GM12878 (cell line): ENCODE data around the gene PLAC9. TPM values are rescaled to one million over a fixed set of nuclear protein-coding genes. Genes with fewer than 3 reads are reported as not detected.

ENCODE experiments used
- ATAC-seq: fragments of 200-7000 bp; cut with Tn5 transposase; 3 replicates; pipeline ENCODE4 v1.9.1; 2020; ENCODE audit warnings: mild to moderate bottlenecking, moderate library complexity
- BruUV-seq: library from RNA; stranded (reverse); fragments of 400-500 nt; replicated peaks from 2 replicates; lab custom pipeline; 2021; lab: Mats Ljungman, UMichigan
- CTCF ChIA-PET: fragments of 300-600 bp; sonication (Branson Sonifier 250); formaldehyde crosslinking; extraction: SDS; loops from one replicate; lab custom pipeline; 2021; ENCODE audit warnings: inconsistent platforms; lab: Yijun Ruan, JAX
- POLR2A ChIA-PET: fragments of 350-600 bp; formaldehyde crosslinking; extraction: SDS; loops from one replicate; lab custom pipeline; 2021; ENCODE audit warnings: inconsistent platforms; lab: Charles Lee
- RAD21 ChIA-PET: fragments of 300-600 bp; sonication (Branson Sonifier 250); formaldehyde crosslinking; loops from one replicate; lab custom pipeline; 2023; ENCODE audit warnings: antibody characterized with exemption; ENCODE audit not compliant: unreplicated experiment; lab: Charles Lee
- SMC1A ChIA-PET: fragments of 300-600 bp; sonication (Branson Sonifier 250); formaldehyde crosslinking; loops from one replicate; lab custom pipeline; 2023; ENCODE audit not compliant: unreplicated experiment, uncharacterized antibody; lab: Charles Lee
- DNase-seq: peaks from one replicate; pipeline ENCODE4 v3.0.0-alpha.2; 2011; ENCODE audit warnings: low read depth, low spot score
- FAIRE-seq: peaks from 3 replicates; lab custom pipeline; 2011; peaks lifted over from hg19 to GRCh38; lab: Jason Lieb, UNC
- H2AFZ ChIP-seq: 2 replicates; pipeline ENCODE4 v1.6.0; 2011; ENCODE audit warnings: low read depth, low read length, control low read depth; ENCODE audit not compliant: control insufficient read depth
- H3K27ac ChIP-seq: 2 replicates; pipeline ENCODE4 v1.5.1; 2011; ENCODE audit warnings: control low read depth; ENCODE audit not compliant: control insufficient read depth, insufficient read depth
- H3K27me3 ChIP-seq, 2 experiments: replicated peaks in 1 of 2; 2 replicates each; pipeline versions ENCODE4 v1.6.0 to v1.6.1; 2011; ENCODE audit warnings: low read length in 1 of 2; ENCODE audit not compliant: control insufficient read depth in 2 of 2, insufficient read depth in 2 of 2
- H3K36me3 ChIP-seq, 2 experiments: 2 replicates each; pipeline ENCODE4 v1.5.1; 2011; ENCODE audit warnings: low read length in 1 of 2; ENCODE audit not compliant: control insufficient read depth in 2 of 2, insufficient read depth in 2 of 2
- H3K4me1 ChIP-seq: 2 replicates; pipeline ENCODE4 v1.6.1; 2011; ENCODE audit warnings: mild to moderate bottlenecking, low read length, moderate library complexity, mixed read lengths; ENCODE audit not compliant: control insufficient read depth, insufficient read depth
- H3K4me2 ChIP-seq: 2 replicates; pipeline ENCODE4 v1.6.0; 2011; ENCODE audit warnings: control low read depth; ENCODE audit not compliant: control insufficient read depth, insufficient read depth
- H3K4me3 ChIP-seq: fragments of 200-600 bp; sonication (generic); 2 replicates; pipeline ENCODE4 v1.5.1; 2016
- H3K79me2 ChIP-seq: 2 replicates; pipeline ENCODE4 v1.6.0; 2011; ENCODE audit warnings: low read length; ENCODE audit not compliant: control insufficient read depth, insufficient read depth
- H3K9ac ChIP-seq: 2 replicates; pipeline ENCODE4 v1.8.0; 2011; ENCODE audit warnings: low read length, control low read depth, mixed read lengths; ENCODE audit not compliant: control insufficient read depth, insufficient read depth
- H3K9me3 ChIP-seq: replicated peaks from 3 replicates; pipeline ENCODE4 v1.5.1; 2011; ENCODE audit warnings: mild to moderate bottlenecking, low read length; ENCODE audit not compliant: control insufficient read depth, insufficient read depth
- H4K20me1 ChIP-seq: 2 replicates; pipeline ENCODE4 v1.6.0; 2011; ENCODE audit not compliant: control insufficient read depth, insufficient read depth
- BCL11A ChIP-seq: IDR thresholded peaks from 2 replicates; pipeline ENCODE4 v1.6.1; 2011; ENCODE audit warnings: low read depth, low read length
- EED ChIP-seq: sonication (generic); IDR thresholded peaks from 2 replicates; pipeline ENCODE4 v1.6.1; 2016; ENCODE audit warnings: antibody characterized with exemption, low read depth
- IKZF2 ChIP-seq, 2 experiments: fragments of 450-650 bp; IDR thresholded peaks; 2 replicates each; pipeline ENCODE4 v1.6.1; 2017; ENCODE audit warnings: mild to moderate bottlenecking in 2 of 2, moderate library complexity in 2 of 2
- IRF4 ChIP-seq: IDR thresholded peaks from 2 replicates; pipeline ENCODE4 v1.6.1; 2011; ENCODE audit warnings: low read depth, low read length
- KAT2A ChIP-seq: conservative IDR thresholded peaks from 2 replicates; pipeline ENCODE4 v1.6.1; 2011; ENCODE audit warnings: low read depth, low read length; ENCODE audit not compliant: control insufficient read depth
- NFIC ChIP-seq: IDR thresholded peaks from 2 replicates; pipeline ENCODE4 v1.6.1; 2012; ENCODE audit warnings: low read depth, mild to moderate bottlenecking, inconsistent platforms, low read length, moderate library complexity
- PAX5 ChIP-seq: IDR thresholded peaks from 2 replicates; pipeline ENCODE4 v1.6.1; 2011; ENCODE audit warnings: low read depth, low read length, borderline replicate concordance
- RAD51 ChIP-seq: fragments of 450-650 bp; IDR thresholded peaks from 2 replicates; pipeline ENCODE4 v1.6.1; 2016; ENCODE audit warnings: moderate library complexity, mild to moderate bottlenecking, inconsistent platforms
- ZNF217 ChIP-seq: fragments of 450-650 bp; IDR thresholded peaks from 2 replicates; pipeline ENCODE4 v1.6.1; 2017; ENCODE audit warnings: antibody characterized with exemption, mild to moderate bottlenecking
- ZNF384 ChIP-seq: IDR thresholded peaks from 2 replicates; pipeline ENCODE4 v1.6.1; 2012; ENCODE audit warnings: low read depth, mild to moderate bottlenecking, low read length, improper control_type of control experiment, borderline replicate concordance
- WGBS: methylation state at CpG from one replicate; pipeline ENCODE4 v1.1.6; 2016; ENCODE audit warnings: low lambda C conversion rate; ENCODE audit not compliant: insufficient replicate concordance, insufficient coverage; ENCODE audit errors: missing lambda C conversion rate; 5-methylcytosine and 5-hydroxymethylcytosine counted together
- in situ Hi-C: fragments of 300-500 bp; cut with MboI; formaldehyde crosslinking; loops from 9 replicates; pipeline ENCODE4 v1.14.3; 2018; ENCODE audit warnings: mixed read lengths
- intact Hi-C: fragments of 100-400 bp; cut with micrococcal nuclease; formaldehyde crosslinking; loops from one replicate; pipeline ENCODE4 v1.14.2; 2022; ENCODE audit not compliant: unreplicated experiment
- polyA plus RNA-seq, 11 experiments: library from polyadenylated mRNA; depleted of rRNA in 4 of 11; unstranded in 6 of 11; stranded (reverse) in 5 of 11; fragments of >200 nt; fragmentation: Nextera tagmentation in 4 of 11; fragmentation: Illumina TruSeq in 1 of 11; extraction: Ambion mirVana in 4 of 11; extraction: Trizol in 1 of 11; gene quantifications; 1 replicate in 1 of 11; 2 replicates in 10 of 11; pipeline versions ENCODE4 v1.2.1 to v1.2.3, GENCODE V29; 2011 to 2016; ENCODE audit warnings: inconsistent platforms in 2 of 11, missing spikeins in 2 of 11, low read depth in 1 of 11
- total RNA-seq, 4 experiments: library from RNA; depleted of rRNA in 3 of 4; stranded (reverse); fragments of >200 nt in 3 of 4; fragmentation: Illumina TruSeq in 1 of 4; extraction: Trizol in 1 of 4; gene quantifications; 2 replicates each; pipeline versions ENCODE4 v1.2.1 to v1.2.3, GENCODE V29; 2013 to 2021
- TF ChIP-seq, protein P1 (sequence below): IDR thresholded peaks from 2 replicates; pipeline ENCODE4 v1.6.1; 2012; ENCODE audit warnings: improper control_type of control experiment, low read depth, low read length; ENCODE audit not compliant: insufficient replicate concordance
- TF ChIP-seq, protein P2 (sequence below): fragments of 150-350 bp; IDR thresholded peaks from 2 replicates; pipeline ENCODE4 v1.6.1; 2014; ENCODE audit warnings: mild to moderate bottlenecking, low read depth, low read length
- TF ChIP-seq, protein P3 (sequence below): fragments of 450-650 bp; IDR thresholded peaks from 2 replicates; pipeline ENCODE4 v1.6.1; 2017; ENCODE audit warnings: mild to moderate bottlenecking, moderate library complexity

PLAC9 gene
- total and polyA plus RNA-seq, 10 of the 15 experiments (the other 5 are each of a cell fraction or from before 2014, with no cell fraction given): not detected

DNA sequence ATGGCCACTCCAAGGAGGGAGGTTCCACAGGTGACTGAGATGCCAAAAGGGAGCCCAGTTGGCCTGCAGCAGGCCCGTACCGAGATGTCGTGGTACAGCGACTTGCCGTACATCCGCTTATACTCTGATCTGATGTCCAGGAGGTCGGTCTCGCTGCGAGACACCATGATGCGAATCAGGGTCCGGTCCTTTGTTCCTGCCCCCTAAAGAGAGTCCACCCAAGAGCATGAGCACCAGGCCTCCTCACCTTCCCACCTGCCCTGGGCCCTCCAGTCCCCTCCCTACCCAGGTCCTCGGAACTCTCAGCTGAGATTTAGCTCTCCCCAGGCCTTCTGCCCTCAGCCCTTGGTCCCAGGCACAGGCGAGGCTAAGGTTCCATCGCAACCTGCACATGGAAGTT, 25.0 kb downstream of the PLAC9 start (continued):
- TF ChIP-seq, protein P1, sequence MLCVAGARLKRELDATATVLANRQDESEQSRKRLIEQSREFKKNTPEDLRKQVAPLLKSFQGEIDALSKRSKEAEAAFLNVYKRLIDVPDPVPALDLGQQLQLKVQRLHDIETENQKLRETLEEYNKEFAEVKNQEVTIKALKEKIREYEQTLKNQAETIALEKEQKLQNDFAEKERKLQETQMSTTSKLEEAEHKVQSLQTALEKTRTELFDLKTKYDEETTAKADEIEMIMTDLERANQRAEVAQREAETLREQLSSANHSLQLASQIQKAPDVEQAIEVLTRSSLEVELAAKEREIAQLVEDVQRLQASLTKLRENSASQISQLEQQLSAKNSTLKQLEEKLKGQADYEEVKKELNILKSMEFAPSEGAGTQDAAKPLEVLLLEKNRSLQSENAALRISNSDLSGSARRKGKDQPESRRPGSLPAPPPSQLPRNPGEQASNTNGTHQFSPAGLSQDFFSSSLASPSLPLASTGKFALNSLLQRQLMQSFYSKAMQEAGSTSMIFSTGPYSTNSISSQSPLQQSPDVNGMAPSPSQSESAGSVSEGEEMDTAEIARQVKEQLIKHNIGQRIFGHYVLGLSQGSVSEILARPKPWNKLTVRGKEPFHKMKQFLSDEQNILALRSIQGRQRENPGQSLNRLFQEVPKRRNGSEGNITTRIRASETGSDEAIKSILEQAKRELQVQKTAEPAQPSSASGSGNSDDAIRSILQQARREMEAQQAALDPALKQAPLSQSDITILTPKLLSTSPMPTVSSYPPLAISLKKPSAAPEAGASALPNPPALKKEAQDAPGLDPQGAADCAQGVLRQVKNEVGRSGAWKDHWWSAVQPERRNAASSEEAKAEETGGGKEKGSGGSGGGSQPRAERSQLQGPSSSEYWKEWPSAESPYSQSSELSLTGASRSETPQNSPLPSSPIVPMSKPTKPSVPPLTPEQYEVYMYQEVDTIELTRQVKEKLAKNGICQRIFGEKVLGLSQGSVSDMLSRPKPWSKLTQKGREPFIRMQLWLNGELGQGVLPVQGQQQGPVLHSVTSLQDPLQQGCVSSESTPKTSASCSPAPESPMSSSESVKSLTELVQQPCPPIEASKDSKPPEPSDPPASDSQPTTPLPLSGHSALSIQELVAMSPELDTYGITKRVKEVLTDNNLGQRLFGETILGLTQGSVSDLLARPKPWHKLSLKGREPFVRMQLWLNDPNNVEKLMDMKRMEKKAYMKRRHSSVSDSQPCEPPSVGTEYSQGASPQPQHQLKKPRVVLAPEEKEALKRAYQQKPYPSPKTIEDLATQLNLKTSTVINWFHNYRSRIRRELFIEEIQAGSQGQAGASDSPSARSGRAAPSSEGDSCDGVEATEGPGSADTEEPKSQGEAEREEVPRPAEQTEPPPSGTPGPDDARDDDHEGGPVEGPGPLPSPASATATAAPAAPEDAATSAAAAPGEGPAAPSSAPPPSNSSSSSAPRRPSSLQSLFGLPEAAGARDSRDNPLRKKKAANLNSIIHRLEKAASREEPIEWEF: no peak
- TF ChIP-seq ZNF217: no peak

DNA sequence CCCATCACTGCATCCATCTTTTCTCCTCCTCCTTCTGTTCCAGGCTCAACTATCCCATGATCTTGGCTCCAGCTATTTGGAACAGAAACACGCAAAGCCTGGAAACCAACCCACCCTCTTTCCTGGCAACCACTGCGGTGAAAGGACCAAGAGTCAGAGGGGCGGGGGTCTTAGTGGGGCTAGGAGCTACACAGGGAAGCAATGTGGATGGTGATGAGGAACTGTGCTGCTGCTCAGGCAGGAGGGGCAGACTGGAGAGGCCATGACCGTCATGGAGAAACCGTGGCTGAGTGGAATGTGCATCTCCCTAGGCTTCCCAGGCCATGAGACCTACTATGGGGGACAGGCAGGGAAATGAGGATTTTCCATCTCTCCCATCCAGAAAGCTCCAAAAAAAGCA, 25.6 kb downstream of the PLAC9 start:
- H3K4me3 ChIP-seq: no peak overlapping the region
- peaks cover 5% of the 10 kb centered on the region for H3K4me1 ChIP-seq
- no TSS peak for BruUV-seq
- no peak overlapping the region for H3K9ac ChIP-seq
- DNase-seq (no peak), FAIRE-seq (no peak), ATAC-seq (no peak)
- H2AFZ ChIP-seq: no peak overlapping the region
- SMC1A ChIA-PET: interaction anchor here (1.2 kb wide), 1 partner anchor 14 kb away, joined by 3 read pairs; no protein-coding TSS in a partner anchor
- no peaks in the 10 kb centered on the region for H4K20me1 ChIP-seq
- no peaks in the 10 kb centered on the region for H3K79me2 ChIP-seq
- no peak overlapping the region for H3K4me2 ChIP-seq
- no peak overlapping the region for H3K27ac ChIP-seq
- H3K27me3 ChIP-seq: no peaks in the 10 kb centered on the region
- in situ Hi-C loops: no loop called here
- CTCF ChIA-PET: interaction anchor here (2.0 kb wide), 1 partner anchor 14 kb away, joined by 8 read pairs; no protein-coding TSS in a partner anchor
- H3K9me3 ChIP-seq: no peaks in the 10 kb centered on the region
- RAD21 ChIA-PET: no interaction called here
- peaks cover 20 to 25% of the 10 kb centered on the region in 2 experiments; a peak in 3 of 4 replicates for H3K36me3 ChIP-seq
- POLR2A ChIA-PET: no interaction called here
- WGBS: 99% methylated on average over 5 of the region's 5 CpGs
- intact Hi-C loops: no loop called here
- TF ChIP-seq EED (no peak), RAD51 (no peak), BCL11A (no peak), NFIC (no peak), PAX5 (no peak), IRF4 (no peak), ZNF217 (no peak), KAT2A (no peak), IKZF2 (IDR thresholded peaks at IDR 0.05) (no peak), ZNF384 (no peak)
- TF ChIP-seq, protein P2, sequence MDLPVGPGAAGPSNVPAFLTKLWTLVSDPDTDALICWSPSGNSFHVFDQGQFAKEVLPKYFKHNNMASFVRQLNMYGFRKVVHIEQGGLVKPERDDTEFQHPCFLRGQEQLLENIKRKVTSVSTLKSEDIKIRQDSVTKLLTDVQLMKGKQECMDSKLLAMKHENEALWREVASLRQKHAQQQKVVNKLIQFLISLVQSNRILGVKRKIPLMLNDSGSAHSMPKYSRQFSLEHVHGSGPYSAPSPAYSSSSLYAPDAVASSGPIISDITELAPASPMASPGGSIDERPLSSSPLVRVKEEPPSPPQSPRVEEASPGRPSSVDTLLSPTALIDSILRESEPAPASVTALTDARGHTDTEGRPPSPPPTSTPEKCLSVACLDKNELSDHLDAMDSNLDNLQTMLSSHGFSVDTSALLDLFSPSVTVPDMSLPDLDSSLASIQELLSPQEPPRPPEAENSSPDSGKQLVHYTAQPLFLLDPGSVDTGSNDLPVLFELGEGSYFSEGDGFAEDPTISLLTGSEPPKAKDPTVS: no peak
- TF ChIP-seq, protein P3, sequence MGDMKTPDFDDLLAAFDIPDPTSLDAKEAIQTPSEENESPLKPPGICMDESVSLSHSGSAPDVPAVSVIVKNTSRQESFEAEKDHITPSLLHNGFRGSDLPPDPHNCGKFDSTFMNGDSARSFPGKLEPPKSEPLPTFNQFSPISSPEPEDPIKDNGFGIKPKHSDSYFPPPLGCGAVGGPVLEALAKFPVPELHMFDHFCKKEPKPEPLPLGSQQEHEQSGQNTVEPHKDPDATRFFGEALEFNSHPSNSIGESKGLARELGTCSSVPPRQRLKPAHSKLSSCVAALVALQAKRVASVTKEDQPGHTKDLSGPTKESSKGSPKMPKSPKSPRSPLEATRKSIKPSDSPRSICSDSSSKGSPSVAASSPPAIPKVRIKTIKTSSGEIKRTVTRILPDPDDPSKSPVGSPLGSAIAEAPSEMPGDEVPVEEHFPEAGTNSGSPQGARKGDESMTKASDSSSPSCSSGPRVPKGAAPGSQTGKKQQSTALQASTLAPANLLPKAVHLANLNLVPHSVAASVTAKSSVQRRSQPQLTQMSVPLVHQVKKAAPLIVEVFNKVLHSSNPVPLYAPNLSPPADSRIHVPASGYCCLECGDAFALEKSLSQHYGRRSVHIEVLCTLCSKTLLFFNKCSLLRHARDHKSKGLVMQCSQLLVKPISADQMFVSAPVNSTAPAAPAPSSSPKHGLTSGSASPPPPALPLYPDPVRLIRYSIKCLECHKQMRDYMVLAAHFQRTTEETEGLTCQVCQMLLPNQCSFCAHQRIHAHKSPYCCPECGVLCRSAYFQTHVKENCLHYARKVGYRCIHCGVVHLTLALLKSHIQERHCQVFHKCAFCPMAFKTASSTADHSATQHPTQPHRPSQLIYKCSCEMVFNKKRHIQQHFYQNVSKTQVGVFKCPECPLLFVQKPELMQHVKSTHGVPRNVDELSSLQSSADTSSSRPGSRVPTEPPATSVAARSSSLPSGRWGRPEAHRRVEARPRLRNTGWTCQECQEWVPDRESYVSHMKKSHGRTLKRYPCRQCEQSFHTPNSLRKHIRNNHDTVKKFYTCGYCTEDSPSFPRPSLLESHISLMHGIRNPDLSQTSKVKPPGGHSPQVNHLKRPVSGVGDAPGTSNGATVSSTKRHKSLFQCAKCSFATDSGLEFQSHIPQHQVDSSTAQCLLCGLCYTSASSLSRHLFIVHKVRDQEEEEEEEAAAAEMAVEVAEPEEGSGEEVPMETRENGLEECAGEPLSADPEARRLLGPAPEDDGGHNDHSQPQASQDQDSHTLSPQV: no peak
